NCI-H2107 treated with DMSO at 0.1 percent for 48 hours (cell line): ENCODE measurements around the gene FOXO1.

Source experiments
- DNase-seq: peaks from one replicate; lab custom pipeline; 2025; ENCODE audit not compliant: unreplicated experiment; lab: John Stamatoyannopoulos, UW

FOXO1 gene

GRCh38 chr13:40582531-40582930 lies 83.9 kb downstream of the FOXO1 start:
- DNase-seq, result no peak

GRCh38 chr13:40581277-40581579 lies 85.2 kb downstream of the FOXO1 start:
- DNase-seq, result no peak

GRCh38 chr13:40580566-40581276 lies 85.7 kb downstream of the FOXO1 start:
- DNase-seq, result no peak

GRCh38 chr13:40579535-40579934 lies 86.9 kb downstream of the FOXO1 start:
- DNase-seq, result no peak

- DNase-seq, result no peak
Measured at GRCh38 chr13:40578055-40578454, 88.4 kb downstream of the FOXO1 start.

- DNase-seq, result no peak
Measured at GRCh38 chr13:40576369-40576768, 90.1 kb downstream of the FOXO1 start.

- DNase-seq, result no peak
Measured at GRCh38 chr13:40572961-40573360, 93.5 kb downstream of the FOXO1 start.

- no peak for DNase-seq
Measured at GRCh38 chr13:40571338-40571963, 95.0 kb downstream of the FOXO1 start.

GRCh38 chr13:40570930-40571329 lies 95.5 kb downstream of the FOXO1 start:
- DNase-seq, result no peak

GRCh38 chr13:40569024-40569350 lies 97.5 kb downstream of the FOXO1 start:
- no peak for DNase-seq

- no peak for DNase-seq
Measured at GRCh38 chr13:40568246-40569023, 98.0 kb downstream of the FOXO1 start.

- DNase-seq, result no peak
Measured at GRCh38 chr13:40566811-40567210, 99.6 kb downstream of the FOXO1 start.

- DNase-seq, result no peak
Measured at GRCh38 chr13:40565282-40566148, 100.9 kb downstream of the FOXO1 start.

- DNase-seq, result no peak
Measured at GRCh38 chr13:40564342-40565001, 102.0 kb downstream of the FOXO1 start.

- DNase-seq, result no peak
Measured at GRCh38 chr13:40563350-40564125, 102.9 kb downstream of the FOXO1 start.

- DNase-seq, result no peak
Measured at GRCh38 chr13:40562975-40563349, 103.5 kb downstream of the FOXO1 start.

- no peak for DNase-seq
Measured at GRCh38 chr13:40559915-40560314, 106.5 kb downstream of the FOXO1 start.

- no peak for DNase-seq
Measured at GRCh38 chr13:40558656-40559055, 107.8 kb downstream of the FOXO1 start.

- DNase-seq, result no peak
Measured at GRCh38 chr13:40556453-40556852, 110.0 kb downstream of the FOXO1 start.

- DNase-seq, result no peak
Measured at GRCh38 chr13:40553356-40553755, 113.1 kb downstream of the FOXO1 start.
